Jurkat, Clone E6-1 (cell line): ENCODE measurements around the gene FIBCD1.

Source experiments
- DNase-seq: peaks from one replicate; pipeline ENCODE4 v3.0.0-alpha.2; 2011; ENCODE audit warnings: low read depth, low spot score
- H3K4me3 ChIP-seq: 2 replicates; pipeline ENCODE4 v1.5.1; 2011; ENCODE audit warnings: mild to moderate bottlenecking, low read length, control low read depth, moderate library complexity

Gene FIBCD1

GRCh38 chr9:130890870-130891687 is 48.0 kb downstream of the FIBCD1 start:
- no peak for DNase-seq
- H3K4me3 ChIP-seq: no peak overlapping the region

DNA sequence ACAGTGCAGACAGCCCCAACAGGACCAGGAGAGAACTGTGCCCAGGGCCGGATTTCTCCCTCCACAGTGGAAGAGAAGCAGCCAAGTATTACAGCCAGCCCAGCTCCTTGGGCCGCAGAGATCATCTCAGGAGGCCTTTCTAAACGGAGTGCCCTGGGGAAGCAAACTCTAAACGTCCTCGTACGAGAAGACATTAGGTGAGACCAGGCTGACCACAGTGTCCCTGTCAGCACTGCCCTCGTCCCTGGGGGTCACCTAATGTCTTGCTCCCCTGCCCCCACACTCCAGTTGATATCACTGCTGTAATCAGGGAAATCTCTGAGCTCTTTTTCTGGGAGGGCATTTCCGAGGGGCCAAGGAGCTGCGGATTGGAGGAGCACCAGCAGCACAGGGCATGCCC is 48.9 kb downstream of the FIBCD1 start:
- H3K4me3 ChIP-seq: no peak overlapping the region
- no peak for DNase-seq

GRCh38 chr9:130888146-130888885 is 50.7 kb downstream of the FIBCD1 start:
- DNase-seq: no peak
- H3K4me3 ChIP-seq: no peak overlapping the region

DNA sequence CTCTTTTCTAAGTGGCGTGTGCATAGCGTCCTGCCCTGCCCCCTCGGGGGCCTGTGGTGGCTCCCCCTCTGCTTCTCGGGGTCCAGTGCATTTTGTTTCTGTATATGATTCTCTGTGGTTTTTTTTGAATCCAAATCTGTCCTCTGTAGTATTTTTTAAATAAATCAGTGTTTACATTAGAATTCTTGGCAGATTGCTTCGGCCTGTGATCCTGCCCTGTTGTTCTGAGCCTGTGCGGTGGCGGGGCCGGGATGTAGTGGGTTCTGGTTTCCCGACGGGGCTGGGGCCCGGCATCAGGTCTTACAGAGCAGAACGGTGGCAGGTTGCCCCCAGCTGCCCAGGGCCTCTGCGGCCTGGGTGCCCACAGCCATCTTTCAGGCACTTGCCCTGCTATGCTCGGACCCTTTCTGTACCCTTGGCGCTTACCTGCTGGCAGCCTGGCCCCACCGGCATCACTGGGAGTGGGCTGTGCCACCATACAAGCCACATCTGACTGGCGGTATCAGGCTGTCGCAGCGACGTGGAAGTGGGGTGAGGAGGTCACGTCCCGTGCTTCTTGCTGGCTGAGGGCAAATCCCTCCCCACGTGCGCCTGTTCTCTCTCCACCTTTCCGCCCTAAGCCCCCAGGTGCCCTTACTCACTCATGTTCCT is 51.4 kb downstream of the FIBCD1 start:
- H3K4me3 ChIP-seq: no peak overlapping the region

DNA sequence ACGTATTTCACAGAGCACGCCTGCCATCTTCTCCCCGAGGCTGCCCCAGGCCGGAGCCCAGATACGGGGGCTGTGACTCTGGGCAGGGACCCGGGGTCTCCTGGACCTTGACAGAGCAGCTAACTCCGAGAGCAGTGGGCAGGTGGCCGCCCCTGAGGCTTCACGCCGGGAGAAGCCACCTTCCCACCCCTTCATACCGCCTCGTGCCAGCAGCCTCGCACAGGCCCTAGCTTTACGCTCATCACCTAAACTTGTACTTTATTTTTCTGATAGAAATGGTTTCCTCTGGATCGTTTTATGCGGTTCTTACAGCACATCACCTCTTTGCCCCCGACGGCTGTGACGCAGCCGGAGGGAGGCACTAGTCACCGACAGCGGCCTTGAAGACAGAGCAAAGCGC is 52.1 kb downstream of the FIBCD1 start:
- DNase-seq: no peak

More for the DNA sequence above, 51.4 kb downstream of the FIBCD1 start:
- DNase-seq: no peak

DNA sequence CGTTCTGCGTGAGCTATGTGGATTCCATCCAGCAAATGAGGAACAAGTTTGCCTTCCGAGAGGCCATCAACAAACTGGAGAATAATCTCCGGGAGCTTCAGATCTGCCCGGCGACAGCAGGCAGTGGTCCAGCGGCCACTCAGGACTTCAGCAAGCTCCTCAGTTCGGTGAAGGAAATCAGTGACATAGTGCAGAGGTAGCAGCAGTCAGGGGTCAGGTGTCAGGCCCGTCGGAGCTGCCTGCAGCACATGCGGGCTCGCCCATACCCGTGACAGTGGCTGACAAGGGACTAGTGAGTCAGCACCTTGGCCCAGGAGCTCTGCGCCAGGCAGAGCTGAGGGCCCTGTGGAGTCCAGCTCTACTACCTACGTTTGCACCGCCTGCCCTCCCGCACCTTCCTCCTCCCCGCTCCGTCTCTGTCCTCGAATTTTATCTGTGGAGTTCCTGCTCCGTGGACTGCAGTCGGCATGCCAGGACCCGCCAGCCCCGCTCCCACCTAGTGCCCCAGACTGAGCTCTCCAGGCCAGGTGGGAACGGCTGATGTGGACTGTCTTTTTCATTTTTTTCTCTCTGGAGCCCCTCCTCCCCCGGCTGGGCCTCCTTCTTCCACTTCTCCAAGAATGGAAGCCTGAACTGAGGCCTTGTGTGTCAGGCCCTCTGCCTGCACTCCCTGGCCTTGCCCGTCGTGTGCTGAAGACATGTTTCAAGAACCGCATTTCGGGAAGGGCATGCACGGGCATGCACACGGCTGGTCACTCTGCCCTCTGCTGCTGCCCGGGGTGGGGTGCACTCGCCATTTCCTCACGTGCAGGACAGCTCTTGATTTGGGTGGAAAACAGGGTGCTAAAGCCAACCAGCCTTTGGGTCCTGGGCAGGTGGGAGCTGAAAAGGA is 53.3 kb downstream of the FIBCD1 start:
- H3K4me3 ChIP-seq: no peak overlapping the region
- no peak for DNase-seq

More for the DNA sequence above, 52.1 kb downstream of the FIBCD1 start:
- no peak overlapping the region for H3K4me3 ChIP-seq

DNA sequence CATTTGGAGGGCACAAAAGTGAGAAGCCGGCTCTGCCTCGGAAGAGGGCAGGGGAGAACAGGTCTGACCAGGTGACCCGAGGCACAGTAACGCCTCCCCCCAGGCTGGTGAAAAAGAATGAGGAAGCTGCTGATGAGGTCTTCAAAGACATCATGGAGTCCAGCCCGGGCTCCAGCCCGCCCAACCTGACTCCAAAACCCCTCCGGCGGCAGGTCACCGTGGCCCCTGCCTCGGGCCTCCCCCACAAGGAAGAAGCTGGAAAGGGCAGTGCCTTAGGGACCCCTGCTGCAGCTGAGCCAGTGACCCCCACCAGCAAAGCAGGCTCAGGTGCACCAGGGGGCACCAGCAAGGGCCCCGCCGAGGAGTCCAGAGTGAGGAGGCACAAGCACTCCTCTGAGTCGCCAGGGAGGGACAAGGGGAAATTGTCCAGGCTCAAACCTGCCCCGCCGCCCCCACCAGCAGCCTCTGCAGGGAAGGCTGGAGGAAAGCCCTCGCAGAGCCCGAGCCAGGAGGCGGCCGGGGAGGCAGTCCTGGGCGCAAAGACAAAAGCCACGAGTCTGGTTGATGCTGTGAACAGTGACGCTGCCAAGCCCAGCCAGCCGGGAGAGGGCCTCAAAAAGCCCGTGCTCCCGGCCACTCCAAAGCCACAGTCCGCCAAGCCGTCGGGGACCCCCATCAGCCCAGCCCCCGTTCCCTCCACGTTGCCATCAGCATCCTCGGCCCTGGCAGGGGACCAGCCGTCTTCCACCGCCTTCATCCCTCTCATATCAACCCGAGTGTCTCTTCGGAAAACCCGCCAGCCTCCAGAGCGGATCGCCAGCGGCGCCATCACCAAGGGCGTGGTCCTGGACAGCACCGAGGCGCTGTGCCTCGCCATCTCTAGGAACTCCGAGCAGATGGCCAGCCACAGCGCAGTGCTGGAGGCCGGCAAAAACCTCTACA is 54.2 kb downstream of the FIBCD1 start:
- no peak for DNase-seq
- no peak overlapping the region for H3K4me3 ChIP-seq

DNA sequence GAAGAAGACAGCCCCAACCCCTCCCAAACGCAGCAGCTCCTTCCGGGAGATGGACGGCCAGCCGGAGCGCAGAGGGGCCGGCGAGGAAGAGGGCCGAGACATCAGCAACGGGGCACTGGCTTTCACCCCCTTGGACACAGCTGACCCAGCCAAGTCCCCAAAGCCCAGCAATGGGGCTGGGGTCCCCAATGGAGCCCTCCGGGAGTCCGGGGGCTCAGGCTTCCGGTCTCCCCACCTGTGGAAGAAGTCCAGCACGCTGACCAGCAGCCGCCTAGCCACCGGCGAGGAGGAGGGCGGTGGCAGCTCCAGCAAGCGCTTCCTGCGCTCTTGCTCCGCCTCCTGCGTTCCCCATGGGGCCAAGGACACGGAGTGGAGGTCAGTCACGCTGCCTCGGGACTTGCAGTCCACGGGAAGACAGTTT is 54.9 kb downstream of the FIBCD1 start:
- no peak overlapping the region for H3K4me3 ChIP-seq
- DNase-seq: no peak

- DNase-seq: no peak
- H3K4me3 ChIP-seq: no peak overlapping the region
Measured at GRCh38 chr9:130883479-130883878, 55.6 kb downstream of the FIBCD1 start.

DNA sequence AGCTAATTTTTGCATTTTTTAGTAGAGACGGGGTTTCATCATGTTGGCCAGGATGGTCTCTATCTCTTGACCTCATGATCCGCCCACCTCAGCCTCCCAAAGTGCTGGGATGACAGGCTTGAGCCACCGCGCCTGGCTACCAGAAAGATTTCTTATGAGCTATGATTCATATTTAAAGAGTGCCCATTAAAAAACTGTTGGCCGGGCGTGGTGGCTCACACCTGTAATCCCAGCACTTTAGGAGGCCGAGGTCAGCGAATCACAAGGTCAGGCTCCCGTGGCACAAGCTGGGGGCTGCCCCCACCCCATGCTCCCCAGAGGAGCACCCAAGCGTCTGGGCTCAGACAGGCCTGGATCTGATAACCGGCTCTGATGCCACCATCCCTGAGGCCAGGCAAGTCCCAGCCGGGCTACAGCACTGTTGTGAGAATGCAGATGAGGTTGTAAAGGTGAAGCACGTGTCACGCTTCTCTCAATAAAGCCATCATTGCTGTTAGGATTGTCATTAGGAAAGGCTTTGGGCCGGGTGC is 56.3 kb downstream of the FIBCD1 start:
- no peak for DNase-seq
- H3K4me3 ChIP-seq: no peak overlapping the region

GRCh38 chr9:130881516-130881915 is 57.5 kb downstream of the FIBCD1 start:
- no peak overlapping the region for H3K4me3 ChIP-seq
- DNase-seq: no peak

GRCh38 chr9:130880599-130881220 is 58.3 kb downstream of the FIBCD1 start:
- no peak overlapping the region for H3K4me3 ChIP-seq
- no peak for DNase-seq

- no peak overlapping the region for H3K4me3 ChIP-seq
- DNase-seq: no peak
Measured at GRCh38 chr9:130879863-130880411, 59.1 kb downstream of the FIBCD1 start.

DNA sequence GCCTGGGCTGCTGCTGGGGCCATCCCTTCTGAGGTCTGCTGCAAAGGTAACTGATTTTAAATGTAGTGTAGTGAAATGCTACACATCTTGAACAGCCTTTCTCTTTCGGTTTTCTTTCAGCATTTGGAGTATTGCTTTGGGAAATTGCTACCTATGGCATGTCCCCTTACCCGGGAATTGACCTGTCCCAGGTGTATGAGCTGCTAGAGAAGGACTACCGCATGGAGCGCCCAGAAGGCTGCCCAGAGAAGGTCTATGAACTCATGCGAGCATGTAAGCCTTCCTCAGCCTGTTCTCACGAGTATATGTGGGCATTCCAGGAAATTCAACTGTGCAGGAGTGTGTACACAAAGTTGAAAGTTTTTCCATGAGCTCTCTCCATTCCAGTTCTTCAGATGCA is 60.8 kb downstream of the FIBCD1 start:
- H3K4me3 ChIP-seq: no peak overlapping the region
- no peak for DNase-seq

DNA sequence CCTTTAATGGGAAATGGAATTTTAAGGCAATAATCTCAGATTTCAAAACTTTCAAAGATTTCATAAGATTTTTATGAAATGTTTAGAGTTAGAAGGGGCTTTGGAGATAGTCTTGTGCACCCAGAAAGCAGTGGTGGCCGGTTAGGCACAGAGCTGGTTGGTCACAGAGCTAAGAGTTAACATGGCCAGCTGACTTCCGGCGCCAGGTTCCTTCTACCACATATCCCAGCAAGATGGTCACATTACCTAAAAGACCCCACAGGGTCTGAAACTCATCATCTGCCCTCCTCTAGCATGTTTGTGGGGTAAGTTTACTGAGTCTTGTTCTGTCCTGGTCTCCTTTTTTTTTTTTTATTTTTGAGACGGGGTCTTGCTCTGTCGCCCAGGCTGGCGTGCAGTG is 61.7 kb downstream of the FIBCD1 start:
- no peak for DNase-seq
- H3K4me3 ChIP-seq: no peak overlapping the region

DNA sequence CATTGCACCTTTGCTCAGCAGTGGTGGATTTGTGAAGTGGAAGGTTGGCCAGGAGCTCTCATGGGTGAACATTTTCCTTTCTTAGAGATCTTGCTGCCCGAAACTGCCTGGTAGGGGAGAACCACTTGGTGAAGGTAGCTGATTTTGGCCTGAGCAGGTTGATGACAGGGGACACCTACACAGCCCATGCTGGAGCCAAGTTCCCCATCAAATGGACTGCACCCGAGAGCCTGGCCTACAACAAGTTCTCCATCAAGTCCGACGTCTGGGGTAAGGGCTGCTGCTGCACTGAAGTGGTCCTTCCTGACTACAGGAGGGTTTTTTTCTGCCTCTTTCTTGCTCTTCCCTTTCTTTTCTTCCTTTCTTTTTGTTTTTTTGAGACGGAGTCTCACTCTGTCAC is 64.3 kb downstream of the FIBCD1 start:
- no peak for DNase-seq
- no peak overlapping the region for H3K4me3 ChIP-seq

- H3K4me3 ChIP-seq: no peak overlapping the region
- no peak for DNase-seq
Measured at GRCh38 chr9:130873966-130874365, 65.1 kb downstream of the FIBCD1 start.
